CD4-positive, alpha-beta T cell treated with Interleukin-6 at 100 ng/mL for 8 hours (primary cell): Measurements from ENCODE around the gene TBC1D3K.
"Not testable (repeated sequence)": the region's sequence is repeated elsewhere in the genome, so short reads cannot be mapped to it uniquely, and the experiment has no call there.

Experiments
- DNase-seq: peaks from one replicate; pipeline ENCODE4 v3.0.0-alpha.2; 2020; ENCODE audit warnings: mixed read lengths, low spot score

TBC1D3K gene

DNA sequence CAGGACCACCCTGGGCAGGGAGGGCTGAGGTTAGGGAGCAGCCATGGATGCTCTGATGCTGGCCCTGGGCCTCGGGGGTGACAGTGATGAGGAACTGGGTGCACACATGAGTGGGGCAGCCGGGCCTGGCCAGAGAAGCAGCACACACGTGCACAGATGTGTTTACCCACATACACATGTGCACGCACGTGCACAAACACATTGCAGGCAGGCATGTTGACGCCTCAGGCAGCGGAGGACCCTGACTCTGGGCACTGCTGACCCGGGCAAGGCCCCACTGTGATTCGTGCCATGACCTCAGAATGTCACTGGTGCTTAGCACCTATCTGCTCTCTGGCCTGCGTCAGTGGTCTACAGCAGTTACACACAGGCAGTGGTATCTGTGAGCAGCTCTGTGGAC lies at the start of gene TBC1D3K:
TBC1D3K (plus strand) TSS at position 301 of the 400 bp plus-strand sequence. CDS start 1,585 bp downstream, outside the sequence.
- DNase-seq: not testable (repeated sequence)

DNA sequence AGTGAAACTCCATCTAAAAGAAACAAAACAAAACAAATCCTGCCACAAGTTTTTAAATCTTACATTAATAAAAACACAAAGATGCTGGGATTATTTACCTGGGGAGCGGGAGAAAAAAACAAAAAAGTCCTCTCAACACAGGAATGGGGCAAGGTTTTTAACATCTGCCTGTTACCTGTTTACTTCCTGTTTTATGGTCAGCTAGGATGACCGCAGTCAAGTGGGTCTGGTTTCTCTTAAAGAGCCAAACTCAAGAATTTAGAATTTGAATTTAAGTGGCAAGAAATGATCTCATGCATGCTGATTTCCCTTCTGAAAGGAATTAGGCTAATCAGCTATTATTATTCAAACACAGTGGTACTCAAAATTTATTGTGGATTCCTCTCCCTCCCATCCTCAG lies 39.7 kb upstream of the TBC1D3K start:
- DNase-seq: no peak

DNA sequence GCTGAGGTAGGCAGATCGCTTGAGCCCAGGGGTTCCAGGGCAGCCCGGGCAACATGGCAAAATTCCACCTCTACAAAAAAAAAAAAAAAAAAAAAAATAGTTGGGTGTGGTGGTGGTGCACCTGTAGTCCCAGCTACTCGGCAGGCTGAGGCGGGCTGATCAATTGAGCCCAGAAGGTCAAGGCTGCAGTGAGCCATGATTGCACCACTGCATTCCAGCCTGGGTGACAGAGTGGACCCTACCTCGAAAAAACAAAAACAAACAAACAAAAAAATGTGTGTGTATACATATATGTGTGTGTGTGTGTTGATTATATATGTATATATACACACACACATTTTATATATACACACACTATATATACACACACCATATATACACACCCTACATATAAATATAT lies 39.1 kb upstream of the TBC1D3K start:
- no peak for DNase-seq

DNA sequence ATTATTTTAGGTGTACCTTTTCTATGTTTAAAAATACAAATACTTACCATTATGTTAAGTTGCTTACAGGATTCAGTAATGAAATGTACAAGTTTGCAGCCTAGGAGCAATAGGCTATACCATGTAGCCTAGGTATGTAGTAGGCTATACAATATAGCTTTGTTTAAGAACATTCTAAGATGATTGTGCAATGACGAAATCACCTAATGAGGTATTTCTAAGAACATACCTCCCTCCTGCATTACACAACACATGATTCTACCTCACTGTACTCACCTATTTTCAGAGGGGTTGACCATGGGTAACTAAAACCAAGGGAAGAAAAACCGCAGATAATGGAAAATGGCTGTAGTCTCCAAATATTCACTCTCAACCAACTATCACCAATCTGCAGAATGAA lies 35.3 kb upstream of the TBC1D3K start:
- DNase-seq: no peak

DNA sequence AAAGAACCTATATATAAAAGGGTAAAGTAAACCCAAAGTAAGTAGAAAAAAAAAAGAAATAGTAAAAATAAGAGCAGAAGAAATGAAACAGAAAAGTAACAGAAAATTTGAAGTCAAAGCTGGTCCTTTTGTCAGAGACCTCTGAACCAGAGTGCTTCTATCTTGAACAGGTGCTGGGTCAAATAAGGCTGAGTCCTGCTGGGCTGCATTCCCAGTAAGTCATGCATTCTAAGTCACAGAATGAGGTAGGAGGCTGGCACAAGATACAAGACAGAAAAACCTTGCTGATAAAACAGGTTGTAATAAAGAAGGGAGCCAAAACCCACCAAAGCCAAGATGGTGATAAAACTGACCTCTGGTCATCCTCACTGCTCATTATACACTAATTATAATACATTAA lies 27.3 kb upstream of the TBC1D3K start:
- not testable (repeated sequence) for DNase-seq
